K562 (cell line): ENCODE measurements around the gene PAF1. TPM values are rescaled to one million over a fixed set of nuclear protein-coding genes. Genes with fewer than 3 reads are reported as not detected.

Experiments
- BRD4 ChIP-seq: fragments of 200-600 bp; sonication (generic); IDR thresholded peaks from 2 replicates; pipeline ENCODE4 v1.6.1; 2017; ENCODE audit warnings: inconsistent platforms
- CBFA2T2 ChIP-seq: fragments of 450-650 bp; conservative IDR thresholded peaks from 2 replicates; pipeline ENCODE4 v1.6.1; 2017; ENCODE audit warnings: mild to moderate bottlenecking
- CREB3L1 ChIP-seq: fragments of 450-650 bp; IDR thresholded peaks from 2 replicates; pipeline ENCODE4 v1.6.1; 2014; ENCODE audit warnings: low read depth, mild to moderate bottlenecking, moderate library complexity, borderline replicate concordance
- ELF1 ChIP-seq: fragments of 200-800 bp; sonication (Bioruptor generic); IDR thresholded peaks from 2 replicates; pipeline ENCODE4 v1.6.1; 2016; ENCODE audit warnings: missing genetic modification characterization, missing compliant biosample characterization
- ETV1 ChIP-seq: fragments of 450-650 bp; conservative IDR thresholded peaks from 2 replicates; pipeline ENCODE4 v1.6.1; 2016; ENCODE audit warnings: missing genetic modification characterization, control low read depth, low read depth, missing compliant biosample characterization
- HDAC3 ChIP-seq: fragments of 450-650 bp; IDR thresholded peaks from 2 replicates; pipeline ENCODE4 v1.6.1; 2018; ENCODE audit warnings: borderline replicate concordance, mild to moderate bottlenecking, moderate library complexity; ENCODE audit not compliant: partially characterized antibody
- JUN ChIP-seq, 2 experiments: sonication (generic) in 1 of 2; formaldehyde crosslinking in 1 of 2; IDR thresholded peaks; 2 replicates each; pipeline versions ENCODE4 v1.6.1 to v1.8.0; 2012 to 2022; ENCODE audit warnings: borderline replicate concordance in 2 of 2, mild to moderate bottlenecking in 2 of 2, improper control_type of control experiment in 1 of 2, low read depth in 1 of 2, low read length in 1 of 2, missing genetic modification reagents in 1 of 2
- POLR2G ChIP-seq: fragments of 200-400 bp; formaldehyde crosslinking; IDR thresholded peaks from 2 replicates; pipeline ENCODE4 v1.6.1; 2017; ENCODE audit warnings: low read depth, mild to moderate bottlenecking, antibody characterized with exemption, low read length, moderate library complexity
- POLR3A ChIP-seq: IDR thresholded peaks from 2 replicates; pipeline ENCODE4 v1.6.1; 2011; ENCODE audit warnings: borderline replicate concordance, mild to moderate bottlenecking, moderate library complexity; ENCODE audit not compliant: insufficient read length, insufficient read depth; ENCODE audit errors: extremely low read depth
- RBFOX2 ChIP-seq: fragments of 200-400 bp; formaldehyde crosslinking; IDR thresholded peaks from 2 replicates; pipeline ENCODE4 v1.6.1; 2017; ENCODE audit warnings: low read depth, mild to moderate bottlenecking, low read length, moderate library complexity
- RHOXF2B ChIP-seq: fragments of 250-450 bp; sonication (Bioruptor Pico); conservative IDR thresholded peaks from 2 replicates; pipeline ENCODE4 v1.5.1; 2021
- ZBTB5 ChIP-seq: fragments of 450-650 bp; IDR thresholded peaks from 2 replicates; pipeline ENCODE4 v1.6.1; 2017; ENCODE audit warnings: antibody characterized with exemption
- ZFP1 ChIP-seq: fragments of 450-650 bp; formaldehyde crosslinking; IDR thresholded peaks from 2 replicates; pipeline ENCODE4 v1.4.0; 2020; ENCODE audit warnings: mild to moderate bottlenecking, mixed read lengths
- ZNF212 ChIP-seq: fragments of 450-650 bp; formaldehyde crosslinking; IDR thresholded peaks from 2 replicates; pipeline ENCODE4 v1.4.0; 2020; ENCODE audit warnings: mild to moderate bottlenecking
- ZNF239 ChIP-seq: fragments of 250-450 bp; sonication (Bioruptor Pico); IDR thresholded peaks from 2 replicates; pipeline ENCODE4 v1.4.0; 2020; ENCODE audit warnings: mild to moderate bottlenecking
- ZNF592 ChIP-seq: fragments of 450-650 bp; IDR thresholded peaks from 2 replicates; pipeline ENCODE4 v1.6.1; 2017; ENCODE audit warnings: antibody characterized with exemption, mild to moderate bottlenecking
- polyA plus RNA-seq, 8 experiments: library from polyadenylated mRNA; depleted of rRNA in 4 of 8; stranded (reverse) in 5 of 8; unstranded in 3 of 8; fragments of >200 nt; fragmentation: Nextera tagmentation in 2 of 8; fragmentation: Illumina TruSeq in 1 of 8; extraction: Ambion mirVana in 2 of 8; extraction: Trizol in 1 of 8; gene quantifications; 2 replicates each; pipeline versions ENCODE4 v1.2.1 to v1.2.3, GENCODE V29; 2011 to 2014; ENCODE audit warnings: inconsistent platforms in 1 of 8, missing spikeins in 1 of 8
- total RNA-seq, 7 experiments: library from RNA; depleted of rRNA in 6 of 7; stranded (reverse); fragments of >200 nt in 6 of 7; fragmentation: Illumina TruSeq in 2 of 7; extraction: Trizol in 2 of 7; gene quantifications; 2 replicates each; pipeline versions ENCODE4 v1.2.1 to v1.2.3, GENCODE V29; 2011 to 2021; ENCODE audit warnings: low replicate concordance in 1 of 7

PAF1 gene
- total and polyA plus RNA-seq, 9 of the 15 experiments (the other 6 are each of a cell fraction or from before 2014, with no cell fraction given): 1.5 to 45.0 (median 33.8) TPM

- TF ChIP-seq ZNF592: peak; percentile 97
- no peak for TF ChIP-seq ZBTB5
- TF ChIP-seq CREB3L1: peak; percentile 42; the same call in 1 of the 2 replicates
- TF ChIP-seq HDAC3: peak; percentile 58
- no peak for TF ChIP-seq BRD4
- peak; percentile 85 for TF ChIP-seq POLR2G
- 0 out of 2 replicates have a peak, but pooled peaks have one; percentile 41 for TF ChIP-seq RHOXF2B (CRISPR knock-in tag)
- peak; percentile 24; the same call in 1 of the 2 replicates for TF ChIP-seq CBFA2T2
- TF ChIP-seq ZNF212 (CRISPR knock-in tag): 0 out of 2 replicates have a peak, but pooled peaks have one; percentile 26
- TF ChIP-seq ETV1: peak; percentile 92
- no peak for TF ChIP-seq ZFP1 (CRISPR knock-in tag)
- no peak for TF ChIP-seq ZNF239
- TF ChIP-seq JUN (IDR thresholded peaks at IDR 0.05; ENCODE audit: borderline replicate concordance, low read depth, low read length): peak; percentile 39; the same call in 1 of the 2 replicates
- TF ChIP-seq JUN (CRISPR knock-in tag; IDR thresholded peaks at IDR 0.05; ENCODE audit: borderline replicate concordance): no peak; the same call in 1 of the 2 replicates
- peak; percentile 86; the same call in 1 of the 2 replicates for TF ChIP-seq ELF1 (tag)
- peak; percentile 85 for TF ChIP-seq RBFOX2
- TF ChIP-seq POLR3A: no peak
Measured at GRCh38 chr19:39402346-39403300, 11.7 kb upstream of the PAF1 start (continued).
